KMS-11 (cell line): ENCODE measurements around the gene CDC5L.
A peak's percentile ranks its signal among the peaks of the same experiment; 100 is the strongest.

Source experiments
- H2AFZ ChIP-seq: fragments of 200-600 bp; sonication (generic); 2 replicates; pipeline ENCODE4 v1.6.1; 2016; ENCODE audit warnings: antibody characterized with exemption, mixed run types, low read depth
- H3K27ac ChIP-seq: fragments of 200-600 bp; sonication (generic); 2 replicates; pipeline ENCODE4 v1.6.1; 2016; ENCODE audit warnings: mild to moderate bottlenecking, mixed run types
- H3K27me3 ChIP-seq: fragments of 200-600 bp; sonication (generic); 2 replicates; pipeline ENCODE4 v1.6.1; 2017; ENCODE audit warnings: mild to moderate bottlenecking, low read depth, mixed run types, moderate library complexity; ENCODE audit not compliant: insufficient read depth
- H3K36me3 ChIP-seq: fragments of 200-600 bp; sonication (generic); 2 replicates; pipeline ENCODE4 v1.6.1; 2017; ENCODE audit warnings: mild to moderate bottlenecking, mixed run types; ENCODE audit not compliant: insufficient read depth
- H3K4me1 ChIP-seq: fragments of 200-600 bp; sonication (generic); 2 replicates; pipeline ENCODE4 v1.6.1; 2016; ENCODE audit warnings: mild to moderate bottlenecking, low read depth, mixed run types; ENCODE audit not compliant: poor library complexity, severe bottlenecking
- H3K4me2 ChIP-seq: fragments of 200-600 bp; sonication (generic); 2 replicates; pipeline ENCODE4 v1.7.0; 2016; ENCODE audit warnings: mild to moderate bottlenecking, mixed run types
- H3K4me3 ChIP-seq: fragments of 200-600 bp; sonication (generic); IDR thresholded peaks from 2 replicates; pipeline ENCODE4 v1.6.1; 2017; ENCODE audit warnings: low read depth, low read length, mixed read lengths; ENCODE audit not compliant: insufficient read depth
- H3K79me2 ChIP-seq: fragments of 200-600 bp; sonication (generic); 2 replicates; pipeline ENCODE4 v1.6.1; 2016; ENCODE audit warnings: low read depth, mixed run types; ENCODE audit not compliant: insufficient read depth
- H3K9ac ChIP-seq: fragments of 200-600 bp; sonication (generic); 2 replicates; pipeline ENCODE4 v1.6.1; 2016; ENCODE audit warnings: mild to moderate bottlenecking, mixed run types
- H4K20me1 ChIP-seq: fragments of 200-600 bp; sonication (generic); 2 replicates; pipeline ENCODE4 v1.6.1; 2016; ENCODE audit warnings: mild to moderate bottlenecking, mixed run types; ENCODE audit not compliant: insufficient read depth
- CTCF ChIP-seq: fragments of 200-600 bp; sonication (generic); conservative IDR thresholded peaks from 2 replicates; pipeline ENCODE4 v1.6.1; 2017; ENCODE audit warnings: low read depth, mild to moderate bottlenecking, antibody characterized with exemption, low read length, moderate library complexity, mixed read lengths

Gene CDC5L

GRCh38 chr6:44431118-44431725 is 43.7 kb downstream of the CDC5L start:
- Histone ChIP-seq H4K20me1 (no peaks in the 10 kb centered on the region), H3K36me3 (no peaks in the 10 kb centered on the region), H2AFZ (no peak overlapping the region), H3K79me2 (no peaks in the 10 kb centered on the region), H3K4me1 (peaks cover 44% of the 10 kb centered on the region), H3K4me2 (peak overlapping the region; percentile 10; the same call in 1 of the 2 replicates), H3K4me3 (no peak overlapping the region), H3K27me3 (no peaks in the 10 kb centered on the region), H3K27ac (no peak overlapping the region), H3K9ac (no peak overlapping the region)
- peak; percentile 73 for TF ChIP-seq CTCF

- no peaks in the 10 kb centered on the region for H3K36me3 ChIP-seq
- TF ChIP-seq CTCF, result no peak
- H3K27me3 ChIP-seq, result no peaks in the 10 kb centered on the region
- no peaks in the 10 kb centered on the region for H4K20me1 ChIP-seq
- peaks cover 43% of the 10 kb centered on the region for H3K4me1 ChIP-seq
- H2AFZ ChIP-seq, result no peak overlapping the region
- no peaks in the 10 kb centered on the region for H3K79me2 ChIP-seq
- no peak overlapping the region for H3K27ac ChIP-seq
- H3K4me2 ChIP-seq, result no peak overlapping the region
- H3K4me3 ChIP-seq, result no peak overlapping the region
- no peak overlapping the region for H3K9ac ChIP-seq
Observed at GRCh38 chr6:44432227-44432626, 44.7 kb downstream of the CDC5L start.

- H3K27me3 ChIP-seq, result no peaks in the 10 kb centered on the region
- no peaks in the 10 kb centered on the region for H3K36me3 ChIP-seq
- no peaks in the 10 kb centered on the region for H3K79me2 ChIP-seq
- peaks cover 39% of the 10 kb centered on the region for H3K4me1 ChIP-seq
- H3K9ac ChIP-seq, result no peak overlapping the region
- H3K4me2 ChIP-seq, result no peak overlapping the region
- no peak overlapping the region for H3K4me3 ChIP-seq
- H4K20me1 ChIP-seq, result no peaks in the 10 kb centered on the region
- H3K27ac ChIP-seq, result no peak overlapping the region
- TF ChIP-seq CTCF, result no peak
- H2AFZ ChIP-seq, result no peak overlapping the region
Observed at GRCh38 chr6:44432726-44433125, 45.2 kb downstream of the CDC5L start.

GRCh38 chr6:44435500-44435899 is 48.0 kb downstream of the CDC5L start:
- Histone ChIP-seq H3K36me3 (no peaks in the 10 kb centered on the region), H3K4me2 (no peak overlapping the region), H3K27me3 (no peaks in the 10 kb centered on the region), H2AFZ (no peak overlapping the region), H3K27ac (no peak overlapping the region), H3K4me3 (no peak overlapping the region), H3K9ac (no peak overlapping the region), H3K4me1 (peaks cover 14% of the 10 kb centered on the region), H4K20me1 (no peaks in the 10 kb centered on the region), H3K79me2 (no peaks in the 10 kb centered on the region)
- no peak for TF ChIP-seq CTCF
